Right renal pelvis (tissue), 4 donors: ENCODE measurements around the gene JAK1. TPM values are rescaled to one million over a fixed set of nuclear protein-coding genes. Genes with fewer than 3 reads are reported as not detected.

ENCODE experiments used
- DNase-seq, 4 donors: peaks; one replicate each; pipeline ENCODE4 v3.0.0-alpha.2; 2013; ENCODE audit warnings: low read depth in 4 of 4, low spot score in 3 of 4, missing footprints in 1 of 4
- polyA plus RNA-seq, 4 donors: library from polyadenylated mRNA; unstranded; fragments of 120-200 nt; gene quantifications; one replicate each; pipeline ENCODE4 v1.2.1, GENCODE V29; 2013; ENCODE audit not compliant: insufficient read length in 4 of 4

JAK1 gene
- polyA plus RNA-seq, 4 donors = 95.2 to 118 (median 113) TPM

- no peak for DNase-seq
These were observed 70.8 kb downstream of the JAK1 start for GRCh38 chr1:64895500-64895899.

GRCh38 chr1:64894438-64895196, 71.7 kb downstream of the JAK1 start:
- DNase-seq = no peak

- DNase-seq = no peak
These were observed 72.4 kb downstream of the JAK1 start for GRCh38 chr1:64893921-64894320.

GRCh38 chr1:64892576-64893573, 73.5 kb downstream of the JAK1 start:
- DNase-seq = no peak

- no peak for DNase-seq
These were observed 74.9 kb downstream of the JAK1 start for GRCh38 chr1:64891448-64891825.

- DNase-seq = no peak
These were observed 75.5 kb downstream of the JAK1 start for GRCh38 chr1:64890699-64891447.

- DNase-seq = no peak
These were observed 78.6 kb downstream of the JAK1 start for GRCh38 chr1:64887689-64888217.

- DNase-seq = no peak
These were observed 79.5 kb downstream of the JAK1 start for GRCh38 chr1:64886877-64887276.

GRCh38 chr1:64885648-64886047, 80.7 kb downstream of the JAK1 start:
- no peak for DNase-seq

GRCh38 chr1:64884261-64885040, 81.9 kb downstream of the JAK1 start:
- no peak for DNase-seq

- no peak for DNase-seq
These were observed 83.6 kb downstream of the JAK1 start for GRCh38 chr1:64882574-64883255.

- DNase-seq = no peak
These were observed 85.1 kb downstream of the JAK1 start for GRCh38 chr1:64881281-64881680.

- DNase-seq = no peak
These were observed 85.9 kb downstream of the JAK1 start for GRCh38 chr1:64880449-64880848.

- DNase-seq = no peak
These were observed 87.3 kb downstream of the JAK1 start for GRCh38 chr1:64878931-64879611.

GRCh38 chr1:64878090-64878489, 88.3 kb downstream of the JAK1 start:
- DNase-seq = no peak

- no peak for DNase-seq
These were observed 88.8 kb downstream of the JAK1 start for GRCh38 chr1:64877598-64877997.

- no peak for DNase-seq
These were observed 89.2 kb downstream of the JAK1 start for GRCh38 chr1:64877151-64877550.

GRCh38 chr1:64875606-64876005, 90.7 kb downstream of the JAK1 start:
- no peak for DNase-seq

GRCh38 chr1:64875101-64875500, 91.2 kb downstream of the JAK1 start:
- no peak for DNase-seq
